Skeletal muscle tissue (tissue), 4 donors: ENCODE data around the gene LAMTOR4. TPM values are rescaled to one million over a fixed set of nuclear protein-coding genes. Genes with fewer than 3 reads are reported as not detected.
A peak's percentile ranks its signal among the peaks of the same experiment; 100 is the strongest.

Source experiments
- H3K27ac ChIP-seq: one replicate; pipeline ENCODE4 v1.7.0; 2013; ENCODE audit warnings: mild to moderate bottlenecking, low read depth, low read length, inconsistent platforms
- H3K27me3 ChIP-seq, 3 donors: one replicate each; pipeline ENCODE4 v1.7.0; 2013; ENCODE audit warnings: low read length in 3 of 3; ENCODE audit not compliant: control insufficient read depth in 3 of 3, insufficient read depth in 3 of 3
- H3K36me3 ChIP-seq, 3 donors: one replicate each; pipeline ENCODE4 v1.7.0; 2013; ENCODE audit warnings: low read length in 3 of 3; ENCODE audit not compliant: control insufficient read depth in 3 of 3, insufficient read depth in 3 of 3
- H3K4me1 ChIP-seq, 3 donors: one replicate each; pipeline ENCODE4 v1.7.0; 2013; ENCODE audit warnings: low read length in 3 of 3, mild to moderate bottlenecking in 3 of 3; ENCODE audit not compliant: control insufficient read depth in 3 of 3, insufficient read depth in 3 of 3
- H3K4me3 ChIP-seq, 3 donors: one replicate each; pipeline ENCODE4 v1.7.0; 2013; ENCODE audit warnings: low read length in 3 of 3
- H3K9ac ChIP-seq, 3 donors: one replicate each; pipeline ENCODE4 v1.7.0; 2013; ENCODE audit warnings: low read length in 3 of 3, mild to moderate bottlenecking in 3 of 3, moderate library complexity in 2 of 3, low read depth in 1 of 3
- H3K9me3 ChIP-seq, 3 donors: one replicate each; pipeline ENCODE4 v1.7.0; 2013; ENCODE audit warnings: low read length in 3 of 3; ENCODE audit not compliant: control insufficient read depth in 3 of 3
- total RNA-seq: library from RNA; depleted of rRNA; stranded (reverse); fragments of >200 nt; gene quantifications from one replicate; pipeline ENCODE4 v1.2.3, GENCODE V29; 2014
- donor health status: Osteomylitis.

The LAMTOR4 gene
- total RNA-seq, 1 donor from 2014 or later, result 73.1 TPM

- Histone ChIP-seq H3K4me1 (no peaks in the 10 kb centered on the region), H3K9me3 (no peaks in the 10 kb centered on the region), H3K4me3 (no peak overlapping the region), H3K9ac (no peak overlapping the region), H3K36me3 (peaks cover 55 to 65% (median 58%) of the 10 kb centered on the region in 3 donors), H3K27me3 (no peaks in the 10 kb centered on the region), H3K27ac (no peak overlapping the region)
Measured at GRCh38 chr7:100107890-100108289, 40.8 kb upstream of the LAMTOR4 start.

GRCh38 chr7:100109521-100110163 is 39.1 kb upstream of the LAMTOR4 start:
- Histone ChIP-seq H3K9me3 (no peaks in the 10 kb centered on the region), H3K27ac (no peak overlapping the region), H3K36me3 (peaks cover 58 to 67% (median 63%) of the 10 kb centered on the region in 3 donors), H3K4me3 (no peak overlapping the region), H3K27me3 (no peaks in the 10 kb centered on the region), H3K9ac (no peak overlapping the region), H3K4me1 (no peaks in the 10 kb centered on the region)

- Histone ChIP-seq H3K36me3 (peaks cover 48 to 53% (median 53%) of the 10 kb centered on the region in 3 donors), H3K27me3 (no peaks in the 10 kb centered on the region), H3K4me3 (no peak overlapping the region), H3K27ac (no peak overlapping the region), H3K9ac (no peak overlapping the region), H3K9me3 (no peaks in the 10 kb centered on the region), H3K4me1 (no peaks in the 10 kb centered on the region)
Measured at GRCh38 chr7:100111156-100111555, 37.6 kb upstream of the LAMTOR4 start.

GRCh38 chr7:100111914-100112313 is 36.8 kb upstream of the LAMTOR4 start:
- no peak overlapping the region for H3K27ac ChIP-seq
- H3K9ac ChIP-seq, result no peak overlapping the region
- H3K9me3 ChIP-seq, result no peaks in the 10 kb centered on the region
- H3K4me3 ChIP-seq, result no peak overlapping the region
- no peaks in the 10 kb centered on the region for H3K27me3 ChIP-seq
- H3K4me1 ChIP-seq, result no peaks in the 10 kb centered on the region
- peaks cover 43 to 49% (median 46%) of the 10 kb centered on the region in 3 donors for H3K36me3 ChIP-seq

GRCh38 chr7:100115026-100115425 is 33.7 kb upstream of the LAMTOR4 start:
- no peaks in the 10 kb centered on the region for H3K27me3 ChIP-seq

GRCh38 chr7:100118388-100119071 is 30.2 kb upstream of the LAMTOR4 start:
- no peaks in the 10 kb centered on the region for H3K9me3 ChIP-seq
- peak overlapping the region; percentile 85 for H3K27ac ChIP-seq
- peaks cover 6 to 10% (median 8%) of the 10 kb centered on the region in 3 donors for H3K36me3 ChIP-seq
- H3K9ac ChIP-seq, result peak overlapping the region; percentile 83 to 91 (median 89)
- H3K4me3 ChIP-seq, result peak overlapping the region; percentile 86 to 99 (median 98)
- peaks cover 15 to 30% (median 23%) of the 10 kb centered on the region in 3 donors for H3K4me1 ChIP-seq
- no peaks in the 10 kb centered on the region for H3K27me3 ChIP-seq

More at GRCh38 chr7:100115026-100115425, 33.7 kb upstream of the LAMTOR4 start:
- no peak overlapping the region for H3K4me3 ChIP-seq
- H3K9me3 ChIP-seq, result no peaks in the 10 kb centered on the region
- peaks cover 25% of the 10 kb centered on the region in 3 donors for H3K36me3 ChIP-seq
- H3K4me1 ChIP-seq, result peaks cover 8 to 16% (median 14%) of the 10 kb centered on the region in 3 donors
- H3K9ac ChIP-seq, result no peak overlapping the region
- no peak overlapping the region for H3K27ac ChIP-seq

GRCh38 chr7:100119072-100119969 is 29.4 kb upstream of the LAMTOR4 start, which contains the start of the genes CNPY4 and TAF6:
CNPY4 (plus strand) TSS chr7:100119634; CDS start chr7:100119745, 111 bp downstream.
TAF6 (minus strand) TSS chr7:100119358; CDS start chr7:100114209, 5,149 bp downstream.
- Histone ChIP-seq H3K27me3 (no peaks in the 10 kb centered on the region), H3K4me3 (peak within 1 kb of the TSS; percentile 86 to 99 (median 98)), H3K36me3 (peaks cover 0 to 4% (median 2%) of the 10 kb centered on the region in 3 donors), H3K9me3 (no peaks in the 10 kb centered on the region), H3K9ac (peak within 1 kb of the TSS; percentile 83 to 91 (median 89)), H3K4me1 (peaks cover 15 to 30% (median 23%) of the 10 kb centered on the region in 3 donors), H3K27ac (peak within 1 kb of the TSS; percentile 85)

GRCh38 chr7:100119970-100120732 is 28.6 kb upstream of the LAMTOR4 start:
- peak overlapping the region; percentile 85 for H3K27ac ChIP-seq
- H3K9ac ChIP-seq, result peak overlapping the region; percentile 83 to 91 (median 89)
- peaks cover under 1 to 4% (median 3%) of the 10 kb centered on the region in 3 donors for H3K36me3 ChIP-seq
- H3K4me3 ChIP-seq, result peak overlapping the region; percentile 86 to 99 (median 98)
- no peaks in the 10 kb centered on the region for H3K27me3 ChIP-seq
- peaks cover 15 to 36% (median 23%) of the 10 kb centered on the region in 3 donors for H3K4me1 ChIP-seq
- no peaks in the 10 kb centered on the region for H3K9me3 ChIP-seq

GRCh38 chr7:100120733-100121036 is 28.0 kb upstream of the LAMTOR4 start:
- H3K36me3 ChIP-seq, result peaks cover 0 to 4% (median 3%) of the 10 kb centered on the region in 3 donors
- no peaks in the 10 kb centered on the region for H3K27me3 ChIP-seq
- peaks cover 19 to 41% (median 25%) of the 10 kb centered on the region in 3 donors for H3K4me1 ChIP-seq
- no peaks in the 10 kb centered on the region for H3K9me3 ChIP-seq
- no peak overlapping the region for H3K27ac ChIP-seq
- H3K9ac ChIP-seq, result peak overlapping the region in 1 of 3 donors; percentile 91
- H3K4me3 ChIP-seq, result peak overlapping the region in 2 of 3 donors; percentile 86 to 98
